Measurements from ENCODE around the gene SPAM1. TPM values are rescaled to one million over a fixed set of nuclear protein-coding genes. Genes with fewer than 3 reads are reported as not detected.

The SPAM1 gene
- total and polyA plus RNA-seq, 10 donors = not detected

- no peaks in the 10 kb centered on the region for H3K36me3 ChIP-seq
- intact Hi-C loops (cut with DNase I; ENCODE audit: low total_unique reads) = no loop called here
- H3K27me3 ChIP-seq (replicated peaks in 1 of 7) = no peaks in the 10 kb centered on the region
- no peak overlapping the region for H3K4me3 ChIP-seq
- H3K9me3 ChIP-seq = no peaks in the 10 kb centered on the region
- DNase-seq = no peak
- H3K27ac ChIP-seq = no peak overlapping the region
- TF ChIP-seq POLR2AphosphoS5 (IDR thresholded peaks at IDR 0.05) (no peak), POLR2A (IDR thresholded peaks at IDR 0.05) (no peak)
- TF ChIP-seq, protein P1, sequence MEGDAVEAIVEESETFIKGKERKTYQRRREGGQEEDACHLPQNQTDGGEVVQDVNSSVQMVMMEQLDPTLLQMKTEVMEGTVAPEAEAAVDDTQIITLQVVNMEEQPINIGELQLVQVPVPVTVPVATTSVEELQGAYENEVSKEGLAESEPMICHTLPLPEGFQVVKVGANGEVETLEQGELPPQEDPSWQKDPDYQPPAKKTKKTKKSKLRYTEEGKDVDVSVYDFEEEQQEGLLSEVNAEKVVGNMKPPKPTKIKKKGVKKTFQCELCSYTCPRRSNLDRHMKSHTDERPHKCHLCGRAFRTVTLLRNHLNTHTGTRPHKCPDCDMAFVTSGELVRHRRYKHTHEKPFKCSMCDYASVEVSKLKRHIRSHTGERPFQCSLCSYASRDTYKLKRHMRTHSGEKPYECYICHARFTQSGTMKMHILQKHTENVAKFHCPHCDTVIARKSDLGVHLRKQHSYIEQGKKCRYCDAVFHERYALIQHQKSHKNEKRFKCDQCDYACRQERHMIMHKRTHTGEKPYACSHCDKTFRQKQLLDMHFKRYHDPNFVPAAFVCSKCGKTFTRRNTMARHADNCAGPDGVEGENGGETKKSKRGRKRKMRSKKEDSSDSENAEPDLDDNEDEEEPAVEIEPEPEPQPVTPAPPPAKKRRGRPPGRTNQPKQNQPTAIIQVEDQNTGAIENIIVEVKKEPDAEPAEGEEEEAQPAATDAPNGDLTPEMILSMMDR (IDR thresholded peaks at IDR 0.05 in 8 of 11, conservative IDR thresholded peaks at IDR 0.05 in 3 of 11) = no peak
- 82 to 90% (median 87%) methylated on average over 4 of the region's 4 CpGs for WGBS, 5 donors
- H3K4me1 ChIP-seq = no peaks in the 10 kb centered on the region
Measured at GRCh38 chr7:123948136-123948535, 23.1 kb downstream of the SPAM1 start.

DNA sequence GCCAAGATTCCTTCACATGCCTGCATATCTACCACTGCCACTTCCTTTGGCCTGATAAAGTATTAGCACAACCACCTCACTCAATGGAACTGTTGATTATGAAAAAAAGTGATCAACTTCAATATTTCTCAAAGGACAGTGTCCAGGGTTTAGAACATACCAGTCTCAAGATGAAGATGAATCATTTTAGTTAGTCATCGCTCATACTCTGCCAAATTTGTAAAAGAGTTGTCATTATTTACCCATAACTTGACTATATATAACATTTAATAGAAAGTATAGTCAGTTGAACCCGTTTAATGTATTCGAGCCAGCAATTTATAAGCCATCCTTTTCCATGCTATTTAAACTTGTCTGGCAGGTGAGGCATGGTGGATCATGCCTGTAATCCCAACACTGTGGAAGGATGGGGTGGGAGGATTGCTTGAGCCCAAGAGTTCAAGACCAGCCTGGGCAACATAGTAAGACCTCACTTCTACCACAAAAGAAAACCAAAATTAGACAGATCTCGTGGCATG lies 33.2 kb downstream of the SPAM1 start:
- H3K4me1 ChIP-seq = no peaks in the 10 kb centered on the region
- WGBS, 5 donors = 66 to 87% (median 76%) methylated on average over 4 of the region's 4 CpGs
- no peak for DNase-seq
- TF ChIP-seq, protein P1 (IDR thresholded peaks at IDR 0.05 in 8 of 11, conservative IDR thresholded peaks at IDR 0.05 in 3 of 11) = no peak
- TF ChIP-seq POLR2A (IDR thresholded peaks at IDR 0.05) (no peak), POLR2AphosphoS5 (IDR thresholded peaks at IDR 0.05) (no peak)
- intact Hi-C loops (cut with DNase I; ENCODE audit: low total_unique reads) = no loop called here
- H3K27me3 ChIP-seq (replicated peaks in 1 of 7) = no peaks in the 10 kb centered on the region
- no peaks in the 10 kb centered on the region for H3K9me3 ChIP-seq
- H3K36me3 ChIP-seq = no peaks in the 10 kb centered on the region
- no peak overlapping the region for H3K27ac ChIP-seq
- no peak overlapping the region for H3K4me3 ChIP-seq

DNA sequence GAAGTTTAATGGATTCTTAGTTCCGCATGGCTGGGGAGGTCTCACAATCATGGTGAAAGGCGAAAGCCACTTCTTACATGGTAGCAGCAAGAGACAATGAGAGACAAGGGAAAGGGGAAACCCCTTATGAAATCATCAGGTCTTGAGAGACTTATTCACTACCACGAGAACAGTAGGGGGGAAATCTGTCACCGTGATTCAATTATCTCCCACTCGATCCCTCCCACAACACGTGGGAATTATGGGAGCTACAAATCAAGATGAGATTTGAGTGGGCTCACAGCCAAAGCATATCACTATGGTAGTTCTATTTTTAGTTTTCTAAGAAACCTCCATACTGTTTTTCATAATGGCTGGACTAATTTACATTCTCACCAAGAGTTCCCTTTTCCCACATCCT lies 36.7 kb downstream of the SPAM1 start:
- intact Hi-C loops (cut with DNase I; ENCODE audit: low total_unique reads) = no loop called here

GRCh38 chr7:123966936-123967335 lies 41.9 kb downstream of the SPAM1 start:
- Histone ChIP-seq H3K27me3 (replicated peaks in 1 of 7) (no peaks in the 10 kb centered on the region), H3K4me1 (no peaks in the 10 kb centered on the region), H3K36me3 (no peaks in the 10 kb centered on the region), H3K9me3 (no peaks in the 10 kb centered on the region), H3K27ac (no peak overlapping the region), H3K4me3 (no peak overlapping the region)
- intact Hi-C loops (cut with DNase I; ENCODE audit: low total_unique reads) = no loop called here
- no peak for DNase-seq
- WGBS, 5 donors = 46 to 60% (median 55%) methylated on average over 4 of the region's 4 CpGs
- TF ChIP-seq POLR2AphosphoS5 (IDR thresholded peaks at IDR 0.05) = no peak
- TF ChIP-seq, protein P1 (IDR thresholded peaks at IDR 0.05 in 8 of 11, conservative IDR thresholded peaks at IDR 0.05 in 3 of 11) = no peak
- TF ChIP-seq POLR2A (IDR thresholded peaks at IDR 0.05) = no peak

More for the DNA sequence above, 36.7 kb downstream of the SPAM1 start:
- Histone ChIP-seq H3K27me3 (replicated peaks in 1 of 7) (no peaks in the 10 kb centered on the region), H3K36me3 (no peaks in the 10 kb centered on the region), H3K4me3 (no peak overlapping the region), H3K4me1 (no peaks in the 10 kb centered on the region), H3K27ac (no peak overlapping the region), H3K9me3 (no peaks in the 10 kb centered on the region)
- WGBS, 5 donors = 59 to 76% (median 69%) methylated on average over 6 of the region's 6 CpGs
- DNase-seq = no peak
- TF ChIP-seq, protein P1 (IDR thresholded peaks at IDR 0.05 in 8 of 11, conservative IDR thresholded peaks at IDR 0.05 in 3 of 11) = no peak
- TF ChIP-seq POLR2AphosphoS5 (IDR thresholded peaks at IDR 0.05) (no peak), POLR2A (IDR thresholded peaks at IDR 0.05) (no peak)
